ENCODE data around the gene GAK. TPM values are rescaled to one million over a fixed set of nuclear protein-coding genes. Genes with fewer than 3 reads are reported as not detected.

GAK gene
- total and polyA plus RNA-seq, 2 of the 4 experiments (the other 2 are of a cell fraction), result 45.1 to 133 TPM

GRCh38 chr4:960636-961350 lies 28.7 kb upstream of the GAK start (continued):
- TF ChIP-seq USF2 (IDR thresholded peaks at IDR 0.05; ENCODE audit: low read depth, low read length) (no peak), MAZ (IDR thresholded peaks at IDR 0.05; ENCODE audit: borderline replicate concordance, low read depth, low read length) (no peak), BHLHE40 (IDR thresholded peaks at IDR 0.05; ENCODE audit: low read depth, low read length) (no peak)

GRCh38 chr4:960140-960635 lies 28.1 kb upstream of the GAK start:
- Histone ChIP-seq H2BK5ac (ENCODE audit: low read depth, low read length, poor library complexity, severe bottlenecking) (no peak overlapping the region), H3K56ac (ENCODE audit: extremely low read depth, insufficient read depth, low read length) (no peak overlapping the region), H2AFZ (replicated peaks; ENCODE audit: low read length, poor library complexity) (peak overlapping the region; percentile 49), H3K23ac (ENCODE audit: low read depth, low read length) (no peak overlapping the region), H3K36me3 (ENCODE audit: control insufficient read depth, insufficient read depth, low read length) (peaks cover 54% of the 10 kb centered on the region), H2BK15ac (ENCODE audit: low read depth, low read length) (no peak overlapping the region), H3K4ac (ENCODE audit: low read depth, low read length) (no peak overlapping the region), H3K9ac (ENCODE audit: low read depth, low read length) (no peak overlapping the region), H3K18ac (ENCODE audit: low read depth, low read length) (no peak overlapping the region), H4K8ac (ENCODE audit: low read depth in 2 of 2, low read length in 2 of 2) (no peak overlapping the region), H4K20me1 (ENCODE audit: insufficient read depth, low read length) (no peaks in the 10 kb centered on the region; the same call in 1 of the 2 replicates), H3K79me1 (ENCODE audit: low read depth in 1 of 2, low read length in 2 of 2) (no peaks in the 10 kb centered on the region), H2BK120ac (ENCODE audit: low read depth, low read length) (no peak overlapping the region), H2AK5ac (ENCODE audit: low read depth, low read length) (no peak overlapping the region), H2BK20ac (ENCODE audit: low read depth, low read length) (no peak overlapping the region), H2AK9ac (replicated peaks; ENCODE audit: low read depth, low read length, poor library complexity) (no peak overlapping the region), H3K14ac (replicated peaks; ENCODE audit: low read depth, low read length) (no peak overlapping the region), H3K9me3 (ENCODE audit: control insufficient read depth, insufficient read depth, low read length) (no peaks in the 10 kb centered on the region), H3K4me2 (ENCODE audit: low read depth, low read length) (no peak overlapping the region), H3K27ac (ENCODE audit: insufficient read depth, low read length) (no peak overlapping the region), H3K27me3 (ENCODE audit: control insufficient read depth, insufficient read depth, low read length) (no peaks in the 10 kb centered on the region), H3K4me1 (ENCODE audit: control insufficient read depth, insufficient read depth, low read length) (no peaks in the 10 kb centered on the region), H4K91ac (ENCODE audit: insufficient read depth, low read depth, low read length) (no peak overlapping the region), H3K4me3 (ENCODE audit: insufficient read depth, low read depth, low read length) (no peak overlapping the region), H4K5ac (ENCODE audit: low read depth, low read length) (no peak overlapping the region), H3K9me1 (ENCODE audit: insufficient read depth, low read length) (no peaks in the 10 kb centered on the region)
- in situ Hi-C loops (cut with MboI; ENCODE audit: low sequenced_read_pairs) (no loop called here), dilution Hi-C loops (cut with HindIII; ENCODE audit: low sequenced_read_pairs, unreplicated experiment) (no loop called here), intact Hi-C loops (cut with micrococcal nuclease) (no loop called here)
- 89% methylated on average over 11 of the region's 16 CpGs; no CpG with 5 or more reads in 1 of the 2 experiments for WGBS, 2 experiments (ENCODE audit: extremely low coverage in 2 of 2, insufficient read length in 1 of 2)
- POLR2A ChIA-PET (ENCODE audit: unreplicated experiment), result no interaction called here
- DNase-seq (no peak), ATAC-seq (ENCODE audit: low read depth) (no peak)
- CTCF ChIA-PET, result no interaction called here
- BruUV-seq (replicated peaks), result no TSS peak
- TF ChIP-seq RAD21 (IDR thresholded peaks at IDR 0.05; ENCODE audit: low read length) (no peak), SMC3 (IDR thresholded peaks at IDR 0.05; ENCODE audit: low read depth, low read length) (no peak), CEBPB (IDR thresholded peaks at IDR 0.05; ENCODE audit: low read depth, low read length) (no peak), MXI1 (IDR thresholded peaks at IDR 0.05; ENCODE audit: borderline replicate concordance, low read depth, low read length) (no peak), MAFK (IDR thresholded peaks at IDR 0.05; ENCODE audit: low read depth, low read length) (no peak), RFX5 (IDR thresholded peaks at IDR 0.05; ENCODE audit: low read depth, low read length) (no peak), BHLHE40 (IDR thresholded peaks at IDR 0.05; ENCODE audit: low read depth, low read length) (no peak), FOS (IDR thresholded peaks at IDR 0.05; ENCODE audit: low read depth, low read length) (no peak), MAZ (IDR thresholded peaks at IDR 0.05; ENCODE audit: borderline replicate concordance, low read depth, low read length) (no peak), POLR2A (IDR thresholded peaks at IDR 0.05; ENCODE audit: low read depth, low read length) (no peak), RCOR1 (IDR thresholded peaks at IDR 0.05; ENCODE audit: insufficient replicate concordance, low read length) (no peak), CHD1 (IDR thresholded peaks at IDR 0.05; ENCODE audit: low read depth, low read length) (no peak), USF2 (IDR thresholded peaks at IDR 0.05; ENCODE audit: low read depth, low read length) (no peak)

Data from IMR-90 (cell line).